Caco-2 (cell line): ENCODE results near the gene PLPP4. TPM values are rescaled to one million over a fixed set of nuclear protein-coding genes. Genes with fewer than 3 reads are reported as not detected.

Experiments used
- BruUV-seq: library from RNA; stranded (reverse); fragments of 400-500 nt; replicated peaks from 2 replicates; lab custom pipeline; 2021; lab: Mats Ljungman, UMichigan
- CTCF ChIA-PET: fragments of 300-600 bp; sonication (Branson Sonifier 250); formaldehyde crosslinking; loops from one replicate; lab custom pipeline; 2022; ENCODE audit warnings: antibody characterized with exemption; lab: Charles Lee
- POLR2A ChIA-PET: fragments of 300-600 bp; sonication (Branson Sonifier 250); formaldehyde crosslinking; loops from one replicate; lab custom pipeline; 2022; ENCODE audit warnings: antibody characterized with exemption; lab: Charles Lee
- DNase-seq, 2 experiments: peaks; one replicate each; pipeline versions ENCODE4 v3.0.0 to v3.0.0-alpha.2; 2020 to 2022
- H3K27me3 ChIP-seq: replicated peaks from 2 replicates; pipeline ENCODE4 v1.6.0; 2011; ENCODE audit warnings: low read length; ENCODE audit not compliant: control insufficient read depth, insufficient read depth
- H3K36me3 ChIP-seq: 2 replicates; pipeline ENCODE4 v1.5.1; 2011; ENCODE audit warnings: low read length; ENCODE audit not compliant: control insufficient read depth, insufficient read depth
- H3K4me1 ChIP-seq: fragments of 250-450 bp; sonication (Bioruptor Pico); 2 replicates; pipeline ENCODE4 v1.5.1; 2020; ENCODE audit warnings: mild to moderate bottlenecking
- H3K4me3 ChIP-seq: 2 replicates; pipeline ENCODE4 v1.5.1; 2011; ENCODE audit warnings: low read depth, mild to moderate bottlenecking, control low read depth, low read length
- H3K9me3 ChIP-seq: fragments of 250-450 bp; sonication (Bioruptor Pico); 2 replicates; pipeline ENCODE4 v1.5.1; 2020; ENCODE audit warnings: mild to moderate bottlenecking, moderate library complexity
- H3K27ac Mint-ChIP-seq: one replicate; pipeline ENCODE4 v1.8.0; 2022; ENCODE audit warnings: mixed read lengths; ENCODE audit not compliant: unreplicated experiment
- H3K27me3 Mint-ChIP-seq: one replicate; pipeline ENCODE4 v1.8.0; 2022; ENCODE audit warnings: mixed read lengths; ENCODE audit not compliant: insufficient read depth, unreplicated experiment
- H3K36me3 Mint-ChIP-seq: one replicate; pipeline ENCODE4 v1.8.0; 2022; ENCODE audit warnings: mild to moderate bottlenecking, mixed read lengths; ENCODE audit not compliant: insufficient read depth, unreplicated experiment
- H3K4me1 Mint-ChIP-seq: one replicate; pipeline ENCODE4 v1.8.0; 2022; ENCODE audit warnings: low read depth, mixed read lengths; ENCODE audit not compliant: unreplicated experiment
- H3K4me3 Mint-ChIP-seq: one replicate; pipeline ENCODE4 v1.8.0; 2022; ENCODE audit warnings: mild to moderate bottlenecking, moderate library complexity, mixed read lengths; ENCODE audit not compliant: unreplicated experiment
- H3K9me3 Mint-ChIP-seq: one replicate; pipeline ENCODE4 v1.8.0; 2022; ENCODE audit warnings: mixed read lengths; ENCODE audit not compliant: unreplicated experiment
- intact Hi-C: fragments of 100-400 bp; cut with micrococcal nuclease; formaldehyde crosslinking; loops from one replicate; pipeline ENCODE4 v1.10.0; 2022; ENCODE audit not compliant: unreplicated experiment
- total RNA-seq: library from RNA; stranded (reverse); gene quantifications from 2 replicates; pipeline ENCODE4 v1.2.3, GENCODE V29; 2022
- TF ChIP-seq, protein P1 (sequence below), 2 experiments: fragments of 200-600 bp in 1 of 2; IDR thresholded peaks; 1 replicate in 1 of 2; 2 replicates in 1 of 2; pipeline versions ENCODE4 v1.5.1 to v1.8.0; 2011 to 2022; ENCODE audit warnings: antibody characterized with exemption in 1 of 2, control low read depth in 1 of 2, inconsistent platforms in 1 of 2, low read depth in 1 of 2, low read length in 1 of 2, mild to moderate bottlenecking in 1 of 2, moderate library complexity in 1 of 2; ENCODE audit not compliant: insufficient read depth in 1 of 2, severe bottlenecking in 1 of 2, unreplicated experiment in 1 of 2

Gene PLPP4
- total RNA-seq, 1 experiment from 2014 or later, result 0.61 TPM

DNA sequence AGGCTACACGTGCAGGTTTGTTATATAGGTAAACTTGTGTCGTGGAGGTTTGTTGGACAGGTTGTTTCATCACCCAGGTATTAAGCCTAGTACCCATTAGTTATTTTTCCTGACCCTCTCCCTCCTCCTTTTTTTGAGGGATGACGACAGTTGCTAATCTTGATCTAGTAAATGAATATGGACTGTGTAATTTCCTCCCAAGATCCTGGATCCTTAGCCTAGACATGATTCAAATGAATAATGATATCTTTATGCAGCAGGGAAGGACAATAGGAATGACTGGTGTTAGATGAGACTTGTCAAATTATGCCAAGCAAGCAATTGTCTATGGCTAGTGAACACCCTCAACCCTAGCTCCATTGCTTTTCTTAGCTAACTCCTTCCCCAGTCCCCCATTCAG, 156.2 kb downstream of the PLPP4 start:
- no peaks in the 10 kb centered on the region for H3K27me3 ChIP-seq
- H3K27me3 Mint-ChIP-seq, result peaks cover 3% of the 10 kb centered on the region
- no peak overlapping the region for H3K27ac Mint-ChIP-seq
- H3K4me3 ChIP-seq, result no peak overlapping the region
- TF ChIP-seq, protein P1, sequence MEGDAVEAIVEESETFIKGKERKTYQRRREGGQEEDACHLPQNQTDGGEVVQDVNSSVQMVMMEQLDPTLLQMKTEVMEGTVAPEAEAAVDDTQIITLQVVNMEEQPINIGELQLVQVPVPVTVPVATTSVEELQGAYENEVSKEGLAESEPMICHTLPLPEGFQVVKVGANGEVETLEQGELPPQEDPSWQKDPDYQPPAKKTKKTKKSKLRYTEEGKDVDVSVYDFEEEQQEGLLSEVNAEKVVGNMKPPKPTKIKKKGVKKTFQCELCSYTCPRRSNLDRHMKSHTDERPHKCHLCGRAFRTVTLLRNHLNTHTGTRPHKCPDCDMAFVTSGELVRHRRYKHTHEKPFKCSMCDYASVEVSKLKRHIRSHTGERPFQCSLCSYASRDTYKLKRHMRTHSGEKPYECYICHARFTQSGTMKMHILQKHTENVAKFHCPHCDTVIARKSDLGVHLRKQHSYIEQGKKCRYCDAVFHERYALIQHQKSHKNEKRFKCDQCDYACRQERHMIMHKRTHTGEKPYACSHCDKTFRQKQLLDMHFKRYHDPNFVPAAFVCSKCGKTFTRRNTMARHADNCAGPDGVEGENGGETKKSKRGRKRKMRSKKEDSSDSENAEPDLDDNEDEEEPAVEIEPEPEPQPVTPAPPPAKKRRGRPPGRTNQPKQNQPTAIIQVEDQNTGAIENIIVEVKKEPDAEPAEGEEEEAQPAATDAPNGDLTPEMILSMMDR (IDR thresholded peaks at IDR 0.05; ENCODE audit: insufficient read depth in 1 of 2, low read depth in 1 of 2, low read length in 1 of 2, severe bottlenecking in 1 of 2, unreplicated experiment in 1 of 2), result no peak
- H3K36me3 Mint-ChIP-seq, result no peaks in the 10 kb centered on the region
- intact Hi-C loops, result no loop called here
- H3K36me3 ChIP-seq, result no peaks in the 10 kb centered on the region
- H3K9me3 ChIP-seq, result peaks cover 14% of the 10 kb centered on the region; the same call in 1 of the 2 replicates
- DNase-seq, result no peak
- ChIA-PET CTCF (no interaction called here), POLR2A (no interaction called here)
- H3K4me3 Mint-ChIP-seq, result no peak overlapping the region
- H3K9me3 Mint-ChIP-seq, result peaks cover 10% of the 10 kb centered on the region
- BruUV-seq, result no TSS peak
- H3K4me1 Mint-ChIP-seq, result no peaks in the 10 kb centered on the region
- H3K4me1 ChIP-seq, result no peaks in the 10 kb centered on the region

DNA sequence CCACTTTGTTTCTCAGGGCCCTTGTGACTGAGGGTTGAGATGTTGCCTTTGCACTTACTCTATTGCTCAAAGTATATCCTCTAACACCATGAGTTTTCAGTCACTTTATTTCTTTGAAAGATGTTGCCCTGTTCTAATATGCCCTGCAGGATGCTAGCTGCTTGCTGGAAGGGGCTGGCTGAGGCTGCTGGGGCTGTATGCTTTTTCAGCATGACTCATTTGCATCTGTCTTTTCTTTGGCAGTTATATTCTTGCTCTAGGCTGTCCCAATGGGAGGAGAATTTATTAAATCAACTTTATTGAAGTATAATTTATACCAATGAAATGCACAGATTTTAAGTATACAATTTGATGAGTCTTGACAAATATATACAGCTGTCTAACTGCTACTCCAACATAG, 157.7 kb downstream of the PLPP4 start:
- TF ChIP-seq, protein P1 (IDR thresholded peaks at IDR 0.05; ENCODE audit: insufficient read depth in 1 of 2, low read depth in 1 of 2, low read length in 1 of 2, severe bottlenecking in 1 of 2, unreplicated experiment in 1 of 2), result no peak
- Histone ChIP-seq H3K4me3 (no peak overlapping the region), H3K36me3 (no peaks in the 10 kb centered on the region), H3K27me3 (no peaks in the 10 kb centered on the region), H3K9me3 (peaks cover 14% of the 10 kb centered on the region; the same call in 1 of the 2 replicates), H3K4me1 (no peaks in the 10 kb centered on the region)
- DNase-seq, result no peak
- H3K36me3 Mint-ChIP-seq, result no peaks in the 10 kb centered on the region
- H3K4me1 Mint-ChIP-seq, result no peaks in the 10 kb centered on the region
- peaks cover 3% of the 10 kb centered on the region for H3K27me3 Mint-ChIP-seq
- H3K4me3 Mint-ChIP-seq, result no peak overlapping the region
- no peak overlapping the region for H3K27ac Mint-ChIP-seq
- intact Hi-C loops, result no loop called here
- CTCF ChIA-PET, result no interaction called here
- POLR2A ChIA-PET, result no interaction called here
- BruUV-seq, result no TSS peak
- peaks cover 10% of the 10 kb centered on the region for H3K9me3 Mint-ChIP-seq

DNA sequence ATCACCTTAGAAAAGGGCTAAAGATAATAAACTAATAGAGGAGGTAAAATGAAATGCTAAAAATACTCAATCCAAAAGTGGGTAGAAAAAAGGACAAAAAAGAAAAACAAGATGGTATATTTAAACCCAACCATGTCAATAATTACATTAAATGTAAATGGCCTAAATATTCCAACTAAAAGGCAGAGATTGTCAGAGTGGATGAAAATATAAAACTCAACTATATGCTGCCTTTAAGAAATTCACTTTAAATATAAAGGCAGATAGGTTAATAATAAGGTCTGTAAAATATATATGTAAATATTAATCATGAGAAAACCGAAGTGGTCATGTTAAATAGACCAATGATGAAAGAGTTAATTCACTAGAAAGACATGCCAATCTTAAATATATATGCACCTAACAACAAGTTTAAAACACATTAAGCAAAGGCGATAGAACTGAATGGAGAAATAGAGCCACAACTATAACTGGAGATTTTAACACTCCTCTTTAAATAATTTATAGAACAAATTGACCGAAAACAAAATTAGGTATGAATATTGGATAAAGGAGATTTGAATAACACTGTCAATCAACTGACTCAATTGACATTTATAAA, 159.4 kb downstream of the PLPP4 start:
- CTCF ChIA-PET, result no interaction called here
- TF ChIP-seq, protein P1 (IDR thresholded peaks at IDR 0.05; ENCODE audit: insufficient read depth in 1 of 2, low read depth in 1 of 2, low read length in 1 of 2, severe bottlenecking in 1 of 2, unreplicated experiment in 1 of 2), result no peak
- Histone ChIP-seq H3K4me1 (no peaks in the 10 kb centered on the region), H3K9me3 (peaks cover 14% of the 10 kb centered on the region; the same call in 1 of the 2 replicates), H3K36me3 (no peaks in the 10 kb centered on the region), H3K27me3 (no peaks in the 10 kb centered on the region), H3K4me3 (no peak overlapping the region)
- Mint-ChIP-seq H3K27me3 (peaks cover 7% of the 10 kb centered on the region), H3K4me3 (no peak overlapping the region), H3K27ac (no peak overlapping the region), H3K36me3 (no peaks in the 10 kb centered on the region), H3K9me3 (peaks cover 16% of the 10 kb centered on the region), H3K4me1 (no peaks in the 10 kb centered on the region)
- intact Hi-C loops, result no loop called here
- BruUV-seq, result no TSS peak
- POLR2A ChIA-PET, result no interaction called here
- no peak for DNase-seq
